Measurements from ENCODE around the gene NDUFA8. TPM values are rescaled to one million over a fixed set of nuclear protein-coding genes. Genes with fewer than 3 reads are reported as not detected.
"Not testable (repeated sequence)": the region's sequence is repeated elsewhere in the genome, so short reads cannot be mapped to it uniquely, and the experiment has no call there.

The NDUFA8 gene
- total and polyA plus RNA-seq, 3 experiments from 2014 or later, result 50.7 to 74.4 (median 54.6) TPM

GRCh38 chr9:122117241-122117640, 42.3 kb downstream of the NDUFA8 start:
- H3K4me3 Mint-ChIP-seq; DNase-seq; H3K4me3 ChIP-seq (ENCODE audit: low read length); H3K36me3 Mint-ChIP-seq; H3K4me1 Mint-ChIP-seq; H3K9me3 ChIP-seq (ENCODE audit: low read length); H3K27me3 ChIP-seq (ENCODE audit: insufficient read depth, low read length, poor library complexity, severe bottlenecking); H3K36me3 ChIP-seq (ENCODE audit: insufficient read depth, low read length); H3K27ac Mint-ChIP-seq; H3K27ac ChIP-seq (ENCODE audit: low read depth, low read length); H3K4me1 ChIP-seq (ENCODE audit: insufficient read depth, low read length); H3K9me3 Mint-ChIP-seq; POLR2A ChIA-PET: not testable (repeated sequence)
- CTCF ChIA-PET, result interaction anchor here (2.9 to 5.3 kb wide), 2 partner anchors 18 to 233 kb away, joined by 12 to 22 read pairs; no protein-coding TSS in a partner anchor
- H3K27me3 Mint-ChIP-seq, result peaks cover 6 to 19% of the 10 kb centered on the region in 2 donors

GRCh38 chr9:122116448-122117173, 43.0 kb downstream of the NDUFA8 start:
- no peak overlapping the region for H3K27ac ChIP-seq (ENCODE audit: low read depth, low read length)
- H3K27me3 Mint-ChIP-seq, result peaks cover 5 to 22% of the 10 kb centered on the region in 2 donors
- POLR2A ChIA-PET, result no interaction called here
- no peak overlapping the region for H3K27ac Mint-ChIP-seq
- H3K9me3 ChIP-seq (ENCODE audit: low read length), result no peaks in the 10 kb centered on the region
- H3K4me3 Mint-ChIP-seq, result no peak overlapping the region
- no peaks in the 10 kb centered on the region for H3K4me1 Mint-ChIP-seq
- H3K9me3 Mint-ChIP-seq, result peaks cover 0 to 1% (median 0%) of the 10 kb centered on the region in 5 donors
- CTCF ChIA-PET, result interaction anchor here (2.9 to 5.3 kb wide), 2 partner anchors 17 to 234 kb away, joined by 12 to 22 read pairs; no protein-coding TSS in a partner anchor
- no peak for DNase-seq
- no peak overlapping the region for H3K4me3 ChIP-seq (ENCODE audit: low read length)
- H3K36me3 Mint-ChIP-seq, result no peaks in the 10 kb centered on the region
- H3K4me1 ChIP-seq (ENCODE audit: insufficient read depth, low read length), result no peaks in the 10 kb centered on the region
- no peaks in the 10 kb centered on the region for H3K27me3 ChIP-seq (ENCODE audit: insufficient read depth, low read length, poor library complexity, severe bottlenecking)
- no peaks in the 10 kb centered on the region for H3K36me3 ChIP-seq (ENCODE audit: insufficient read depth, low read length)

GRCh38 chr9:122116040-122116439, 43.5 kb downstream of the NDUFA8 start:
- POLR2A ChIA-PET, result no interaction called here
- no peaks in the 10 kb centered on the region for H3K36me3 Mint-ChIP-seq
- Histone ChIP-seq H3K9me3 (ENCODE audit: low read length) (no peaks in the 10 kb centered on the region), H3K27me3 (ENCODE audit: insufficient read depth, low read length, poor library complexity, severe bottlenecking) (no peaks in the 10 kb centered on the region), H3K4me1 (ENCODE audit: insufficient read depth, low read length) (no peaks in the 10 kb centered on the region), H3K4me3 (ENCODE audit: low read length) (no peak overlapping the region), H3K27ac (ENCODE audit: low read depth, low read length) (no peak overlapping the region), H3K36me3 (ENCODE audit: insufficient read depth, low read length) (no peaks in the 10 kb centered on the region)
- H3K27me3 Mint-ChIP-seq, result peaks cover 5 to 22% of the 10 kb centered on the region in 2 donors
- no peak overlapping the region for H3K27ac Mint-ChIP-seq
- CTCF ChIA-PET, result interaction anchor here (1.3 to 5.3 kb wide), 3 partner anchors 9 to 234 kb away, joined by 7 to 22 read pairs (median 12); no protein-coding TSS in a partner anchor
- no peak overlapping the region for H3K4me3 Mint-ChIP-seq
- peaks cover 0 to 1% (median 0%) of the 10 kb centered on the region in 5 donors for H3K9me3 Mint-ChIP-seq
- no peak for DNase-seq
- no peaks in the 10 kb centered on the region for H3K4me1 Mint-ChIP-seq

- Mint-ChIP-seq H3K4me3 (no peak overlapping the region), H3K27me3 (peaks cover 6 to 22% of the 10 kb centered on the region in 2 donors), H3K4me1 (no peaks in the 10 kb centered on the region), H3K27ac (peak overlapping the region in 2 of 8 donors; percentile 56 to 93), H3K36me3 (no peaks in the 10 kb centered on the region), H3K9me3 (peaks cover 0 to 1% (median 0%) of the 10 kb centered on the region in 5 donors)
- no peaks in the 10 kb centered on the region for H3K9me3 ChIP-seq (ENCODE audit: low read length)
- no peaks in the 10 kb centered on the region for H3K4me1 ChIP-seq (ENCODE audit: insufficient read depth, low read length)
- POLR2A ChIA-PET, result no interaction called here
- CTCF ChIA-PET, result interaction anchor here (1.3 to 5.3 kb wide), 3 partner anchors 10 to 235 kb away, joined by 7 to 22 read pairs (median 12); no protein-coding TSS in a partner anchor
- no peaks in the 10 kb centered on the region for H3K36me3 ChIP-seq (ENCODE audit: insufficient read depth, low read length)
- no peak for DNase-seq
- no peaks in the 10 kb centered on the region for H3K27me3 ChIP-seq (ENCODE audit: insufficient read depth, low read length, poor library complexity, severe bottlenecking)
- H3K27ac ChIP-seq (ENCODE audit: low read depth, low read length), result no peak overlapping the region
- no peak overlapping the region for H3K4me3 ChIP-seq (ENCODE audit: low read length)
Observed at GRCh38 chr9:122115176-122116035, 44.2 kb downstream of the NDUFA8 start.

GRCh38 chr9:122113574-122113973, 46.0 kb downstream of the NDUFA8 start:
- peaks cover 6 to 22% of the 10 kb centered on the region in 2 donors for H3K27me3 Mint-ChIP-seq
- ChIA-PET POLR2A (no interaction called here), CTCF (interaction anchor here (1.0 to 2.1 kb wide), 2 partner anchors 8 to 14 kb away, joined by 3 to 7 read pairs; no protein-coding TSS in a partner anchor)
- H3K27ac ChIP-seq (ENCODE audit: low read depth, low read length), result no peak overlapping the region
- no peaks in the 10 kb centered on the region for H3K36me3 ChIP-seq (ENCODE audit: insufficient read depth, low read length)
- no peak for DNase-seq
- no peaks in the 10 kb centered on the region for H3K9me3 ChIP-seq (ENCODE audit: low read length)
- H3K4me1 ChIP-seq (ENCODE audit: insufficient read depth, low read length), result no peaks in the 10 kb centered on the region
- H3K4me3 ChIP-seq (ENCODE audit: low read length), result no peak overlapping the region
- no peak overlapping the region for H3K4me3 Mint-ChIP-seq
- peaks cover 0 to 1% (median 0%) of the 10 kb centered on the region in 5 donors for H3K9me3 Mint-ChIP-seq
- no peak overlapping the region for H3K27ac Mint-ChIP-seq
- no peaks in the 10 kb centered on the region for H3K4me1 Mint-ChIP-seq
- H3K27me3 ChIP-seq (ENCODE audit: insufficient read depth, low read length, poor library complexity, severe bottlenecking), result no peaks in the 10 kb centered on the region
- H3K36me3 Mint-ChIP-seq, result no peaks in the 10 kb centered on the region

GRCh38 chr9:122112238-122112637, 47.3 kb downstream of the NDUFA8 start:
- Histone ChIP-seq H3K27ac (ENCODE audit: low read depth, low read length) (no peak overlapping the region), H3K27me3 (ENCODE audit: insufficient read depth, low read length, poor library complexity, severe bottlenecking) (no peaks in the 10 kb centered on the region), H3K4me3 (ENCODE audit: low read length) (no peak overlapping the region), H3K36me3 (ENCODE audit: insufficient read depth, low read length) (no peaks in the 10 kb centered on the region), H3K9me3 (ENCODE audit: low read length) (no peaks in the 10 kb centered on the region), H3K4me1 (ENCODE audit: insufficient read depth, low read length) (no peaks in the 10 kb centered on the region)
- Mint-ChIP-seq H3K4me1 (no peaks in the 10 kb centered on the region), H3K9me3 (peaks cover 0 to 1% (median 0%) of the 10 kb centered on the region in 5 donors), H3K27ac (peak overlapping the region in 1 of 8 donors; percentile 41), H3K36me3 (no peaks in the 10 kb centered on the region), H3K4me3 (no peak overlapping the region), H3K27me3 (peaks cover 7 to 22% of the 10 kb centered on the region in 2 donors)
- DNase-seq, result no peak
- POLR2A ChIA-PET, result no interaction called here
- CTCF ChIA-PET, result interaction anchor here (2.1 kb wide), 1 partner anchor 13 kb away, joined by 7 read pairs; no protein-coding TSS in a partner anchor

GRCh38 chr9:122111413-122112085, 48.0 kb downstream of the NDUFA8 start:
- Histone ChIP-seq H3K36me3 (ENCODE audit: insufficient read depth, low read length) (no peaks in the 10 kb centered on the region), H3K4me1 (ENCODE audit: insufficient read depth, low read length) (no peaks in the 10 kb centered on the region), H3K4me3 (ENCODE audit: low read length) (no peak overlapping the region), H3K27me3 (ENCODE audit: insufficient read depth, low read length, poor library complexity, severe bottlenecking) (no peaks in the 10 kb centered on the region), H3K9me3 (ENCODE audit: low read length) (no peaks in the 10 kb centered on the region), H3K27ac (ENCODE audit: low read depth, low read length) (no peak overlapping the region)
- ChIA-PET POLR2A (no interaction called here), CTCF (interaction anchor here (2.1 kb wide), 1 partner anchor 12 kb away, joined by 7 read pairs; no protein-coding TSS in a partner anchor)
- no peak overlapping the region for H3K27ac Mint-ChIP-seq
- H3K4me1 Mint-ChIP-seq, result no peaks in the 10 kb centered on the region
- H3K4me3 Mint-ChIP-seq, result no peak overlapping the region
- peaks cover 7 to 22% of the 10 kb centered on the region in 2 donors for H3K27me3 Mint-ChIP-seq
- no peaks in the 10 kb centered on the region for H3K36me3 Mint-ChIP-seq
- peaks cover 0 to 1% (median 0%) of the 10 kb centered on the region in 5 donors for H3K9me3 Mint-ChIP-seq
- no peak for DNase-seq
